HepG2 (cell line): Measurements from ENCODE around the gene TUBB3. TPM values are rescaled to one million over a fixed set of nuclear protein-coding genes. Genes with fewer than 3 reads are reported as not detected.

Experiments used
- ATAC-seq: fragments of 200-7000 bp; cut with Tn5 transposase; 3 replicates; pipeline ENCODE4 v1.9.1; 2020; ENCODE audit warnings: mild to moderate bottlenecking, moderate library complexity
- BruUV-seq: library from RNA; stranded (reverse); fragments of 400-500 nt; replicated peaks from 2 replicates; lab custom pipeline; 2021; lab: Mats Ljungman, UMichigan
- CTCF ChIA-PET: fragments of 300-600 bp; formaldehyde crosslinking; extraction: SDS; loops from one replicate; lab custom pipeline; 2021; ENCODE audit warnings: low total read pairs, inconsistent platforms, low intra/inter-chr PET ratio; lab: Yijun Ruan, JAX
- POLR2A ChIA-PET: fragments of 350-600 bp; sonication (Branson Sonifier 250); formaldehyde crosslinking; loops from one replicate; lab custom pipeline; 2020; ENCODE audit warnings: antibody characterized with exemption, inconsistent platforms; lab: Yijun Ruan, JAX
- DNase-seq: peaks from one replicate; pipeline ENCODE4 v3.0.0-alpha.2; 2015; ENCODE audit warnings: low spot score
- FAIRE-seq: peaks from 3 replicates; lab custom pipeline; 2011; peaks lifted over from hg19 to GRCh38; lab: Jason Lieb, UNC
- H2AFZ ChIP-seq: one replicate; pipeline ENCODE4 v1.6.1; 2011; ENCODE audit warnings: low read length, inconsistent platforms
- H3K27ac ChIP-seq: fragments of 300-600 bp; 3 replicates; pipeline ENCODE4 v1.8.0; 2011; ENCODE audit warnings: mixed run types, mild to moderate bottlenecking, mixed read lengths, low read length, inconsistent platforms; ENCODE audit not compliant: insufficient read depth; ENCODE audit errors: extremely low read length
- H3K27me3 ChIP-seq, 2 experiments: fragments of 200-600 bp in 1 of 2; 2 replicates in 1 of 2; 3 replicates in 1 of 2; pipeline versions ENCODE4 v1.6.0 to v1.8.0; 2011; ENCODE audit warnings: low read length in 2 of 2, mild to moderate bottlenecking in 2 of 2, moderate library complexity in 2 of 2, inconsistent platforms in 1 of 2; ENCODE audit not compliant: insufficient read depth in 2 of 2, control insufficient read depth in 1 of 2
- H3K36me3 ChIP-seq, 2 experiments: fragments of 200-600 bp in 1 of 2; replicated peaks in 1 of 2; 2 replicates in 1 of 2; 3 replicates in 1 of 2; pipeline versions ENCODE4 v1.5.1 to v1.8.0; 2011; ENCODE audit warnings: low read length in 2 of 2, inconsistent platforms in 1 of 2; ENCODE audit not compliant: insufficient read depth in 2 of 2, control insufficient read depth in 1 of 2
- H3K4me1 ChIP-seq: 2 replicates; pipeline ENCODE4 v1.5.1; 2012; ENCODE audit warnings: low read length, inconsistent platforms; ENCODE audit not compliant: insufficient read depth
- H3K4me2 ChIP-seq: 2 replicates; pipeline ENCODE4 v1.6.0; 2011; ENCODE audit warnings: low read depth, low read length, inconsistent platforms
- H3K4me3 ChIP-seq, 3 experiments: fragments of 200-600 bp in 1 of 3; sonication (generic), shearing (Covaris generic) in 1 of 3; replicated peaks in 1 of 3; 2 replicates each; pipeline ENCODE4 v1.5.1; 2011 to 2016; ENCODE audit warnings: low read length in 3 of 3, inconsistent platforms in 2 of 3, low read depth in 2 of 3, mild to moderate bottlenecking in 2 of 3, control low read depth in 1 of 3, mixed read lengths in 1 of 3; ENCODE audit not compliant: insufficient read depth in 1 of 3
- H3K79me2 ChIP-seq: one replicate; pipeline ENCODE4 v1.6.1; 2011; ENCODE audit warnings: low read length, inconsistent platforms; ENCODE audit not compliant: insufficient read depth
- H3K9ac ChIP-seq: 2 replicates; pipeline ENCODE4 v1.6.0; 2011; ENCODE audit warnings: mild to moderate bottlenecking, low read depth, low read length, inconsistent platforms; ENCODE audit not compliant: insufficient read depth
- H3K9me3 ChIP-seq: 2 replicates; pipeline ENCODE4 v1.5.1; 2012; ENCODE audit warnings: mild to moderate bottlenecking, low read length
- H4K20me1 ChIP-seq: 2 replicates; pipeline ENCODE4 v1.6.0; 2011; ENCODE audit warnings: inconsistent platforms, mild to moderate bottlenecking, low read length, moderate library complexity; ENCODE audit not compliant: insufficient read depth
- AGO1 ChIP-seq: fragments of 200-400 bp; formaldehyde crosslinking; IDR thresholded peaks from 2 replicates; pipeline ENCODE4 v1.6.1; 2017; ENCODE audit warnings: mild to moderate bottlenecking, low read depth, low read length, moderate library complexity; ENCODE audit not compliant: poor library complexity, severe bottlenecking
- HNRNPLL ChIP-seq: fragments of 200-400 bp; formaldehyde crosslinking; IDR thresholded peaks from 2 replicates; pipeline ENCODE4 v1.6.1; 2017; ENCODE audit warnings: mild to moderate bottlenecking, low read depth, low read length; ENCODE audit not compliant: poor library complexity, severe bottlenecking
- JUNB ChIP-seq: sonication (generic); formaldehyde crosslinking; IDR thresholded peaks from 2 replicates; pipeline ENCODE4 v1.8.0; 2022; ENCODE audit warnings: missing genetic modification reagents, mild to moderate bottlenecking, borderline replicate concordance
- MXD3 ChIP-seq: IDR thresholded peaks from 2 replicates; pipeline ENCODE4 v1.6.1; 2016; ENCODE audit warnings: mild to moderate bottlenecking, missing biosample characterization, missing genetic modification reagents
- NRL ChIP-seq: sonication (generic); formaldehyde crosslinking; IDR thresholded peaks from 2 replicates; pipeline ENCODE4 v1.5.0; 2020; ENCODE audit warnings: missing genetic modification reagents, mild to moderate bottlenecking, moderate library complexity, borderline replicate concordance
- PHB2 ChIP-seq: fragments of 450-650 bp; IDR thresholded peaks from 2 replicates; pipeline ENCODE4 v1.6.1; 2018; ENCODE audit not compliant: partially characterized antibody
- SALL1 ChIP-seq: sonication (generic); formaldehyde crosslinking; IDR thresholded peaks from 2 replicates; pipeline ENCODE4 v1.8.0; 2022; ENCODE audit warnings: mild to moderate bottlenecking, missing genetic modification reagents
- SKIL ChIP-seq: sonication (generic); formaldehyde crosslinking; IDR thresholded peaks from 2 replicates; pipeline ENCODE4 v1.8.0; 2022; ENCODE audit warnings: missing genetic modification reagents, mild to moderate bottlenecking, moderate library complexity, borderline replicate concordance
- ZNF160 ChIP-seq: sonication (generic); formaldehyde crosslinking; IDR thresholded peaks from 2 replicates; pipeline ENCODE4 v1.8.0; 2022; ENCODE audit warnings: mild to moderate bottlenecking, inconsistent platforms, missing genetic modification reagents
- ZNF589 ChIP-seq: sonication (generic); formaldehyde crosslinking; conservative IDR thresholded peaks from 2 replicates; pipeline ENCODE4 v1.8.0; 2022; ENCODE audit warnings: mild to moderate bottlenecking, moderate library complexity, missing genetic modification reagents
- ZNF674 ChIP-seq: sonication (generic); formaldehyde crosslinking; IDR thresholded peaks from 2 replicates; pipeline ENCODE4 v1.5.0; 2020; ENCODE audit warnings: low read depth, mild to moderate bottlenecking, missing genetic modification reagents
- ZNF7 ChIP-seq: IDR thresholded peaks from 2 replicates; pipeline ENCODE4 v1.6.1; 2016; ENCODE audit warnings: missing biosample characterization, missing genetic modification reagents
- ZUFSP ChIP-seq: sonication (generic); formaldehyde crosslinking; IDR thresholded peaks from 2 replicates; pipeline ENCODE4 v1.9.0; 2021; ENCODE audit warnings: missing genetic modification reagents, mild to moderate bottlenecking, borderline replicate concordance
- WGBS: methylation state at CpG from one replicate; pipeline ENCODE4 v1.1.6; 2017; ENCODE audit warnings: low lambda C conversion rate; 5-methylcytosine and 5-hydroxymethylcytosine counted together
- in situ Hi-C: cut with HindIII; loops from 2 replicates; pipeline ENCODE4 v1.10.0; 2017; ENCODE audit warnings: low pct_unique_long_range_greater_than_20kb; ENCODE audit not compliant: extremely low pct_ligation_motif_present
- intact Hi-C: fragments of 100-400 bp; cut with micrococcal nuclease; formaldehyde crosslinking; loops from one replicate; pipeline ENCODE4 v1.10.0; 2022; ENCODE audit not compliant: unreplicated experiment
- polyA plus RNA-seq, 8 experiments: library from polyadenylated mRNA; depleted of rRNA in 3 of 8; stranded (reverse) in 7 of 8; unstranded in 1 of 8; fragments of >200 nt; fragmentation: Illumina TruSeq in 4 of 8; extraction: Trizol in 4 of 8; gene quantifications; 2 replicates each; pipeline versions ENCODE4 v1.2.1 to v1.2.3, GENCODE V29; 2011 to 2016; ENCODE audit warnings: low read depth in 4 of 8, missing spikeins in 1 of 8, mixed read lengths in 1 of 8; ENCODE audit not compliant: insufficient read depth in 1 of 8
- total RNA-seq, 5 experiments: library from RNA; depleted of rRNA; stranded (reverse); fragments of >200 nt; fragmentation: Illumina TruSeq; extraction: Trizol; gene quantifications; 2 replicates each; pipeline ENCODE4 v1.2.3, GENCODE V29; 2016; ENCODE audit warnings: low read depth in 1 of 5
- TF ChIP-seq, protein P1 (sequence below): sonication (generic); formaldehyde crosslinking; IDR thresholded peaks from 2 replicates; pipeline ENCODE4 v1.4.0; 2020; ENCODE audit warnings: missing genetic modification reagents, mild to moderate bottlenecking, borderline replicate concordance

TUBB3 gene
- total and polyA plus RNA-seq, 2 of the 13 experiments (the other 11 are each of a cell fraction or from before 2014, with no cell fraction given): 110 to 185 TPM

- H3K79me2 ChIP-seq: no peaks in the 10 kb centered on the region
- no peaks in the 10 kb centered on the region for H3K27me3 ChIP-seq
- no peaks in the 10 kb centered on the region; the same call in 1 of the 2 replicates for H4K20me1 ChIP-seq
- no peaks in the 10 kb centered on the region for H3K9me3 ChIP-seq
- no peak for ATAC-seq
- peaks cover 54% of the 10 kb centered on the region for H3K4me1 ChIP-seq
- no peak overlapping the region for H3K4me3 ChIP-seq
- intact Hi-C loops (no loop called here), in situ Hi-C loops (no loop called here)
- no peak for FAIRE-seq
- H2AFZ ChIP-seq: no peak overlapping the region
- H3K9ac ChIP-seq: no peak overlapping the region
- H3K27ac ChIP-seq: peak overlapping the region; percentile 50
- DNase-seq: no peak
- 86% methylated on average over 29 of the region's 30 CpGs for WGBS
- POLR2A ChIA-PET: interaction anchor here (8.1 kb wide), 1 partner anchor 9 kb away, joined by 78 read pairs; the partner anchor contains the start of gene TUBB3
- H3K36me3 ChIP-seq: peaks cover 2 to 11% of the 10 kb centered on the region in 2 experiments; a peak in 4 of 5 replicates
- BruUV-seq: no TSS peak
- no peak overlapping the region for H3K4me2 ChIP-seq
- CTCF ChIA-PET: no interaction called here
- no peak for TF ChIP-seq ZNF160 (CRISPR knock-in tag)
- TF ChIP-seq HNRNPLL: peak; percentile 33
- no peak for TF ChIP-seq ZNF674 (CRISPR knock-in tag)
- TF ChIP-seq MXD3: no peak
- TF ChIP-seq SALL1 (CRISPR knock-in tag): 0 out of 2 replicates have a peak, but pooled peaks have one; percentile 14
- TF ChIP-seq PHB2: no peak
- TF ChIP-seq ZNF7 (CRISPR knock-in tag): no peak
- TF ChIP-seq NRL (CRISPR knock-in tag): peak; percentile 35; the same call in 1 of the 2 replicates
- TF ChIP-seq SKIL (CRISPR knock-in tag): peak; percentile 62
- TF ChIP-seq ZUFSP (CRISPR knock-in tag): no peak
- peak; percentile 44 for TF ChIP-seq AGO1
- 0 out of 2 replicates have a peak, but pooled peaks have one; percentile 38 for TF ChIP-seq ZNF589
- peak; percentile 64 for TF ChIP-seq JUNB (CRISPR knock-in tag)
- TF ChIP-seq, protein P1, sequence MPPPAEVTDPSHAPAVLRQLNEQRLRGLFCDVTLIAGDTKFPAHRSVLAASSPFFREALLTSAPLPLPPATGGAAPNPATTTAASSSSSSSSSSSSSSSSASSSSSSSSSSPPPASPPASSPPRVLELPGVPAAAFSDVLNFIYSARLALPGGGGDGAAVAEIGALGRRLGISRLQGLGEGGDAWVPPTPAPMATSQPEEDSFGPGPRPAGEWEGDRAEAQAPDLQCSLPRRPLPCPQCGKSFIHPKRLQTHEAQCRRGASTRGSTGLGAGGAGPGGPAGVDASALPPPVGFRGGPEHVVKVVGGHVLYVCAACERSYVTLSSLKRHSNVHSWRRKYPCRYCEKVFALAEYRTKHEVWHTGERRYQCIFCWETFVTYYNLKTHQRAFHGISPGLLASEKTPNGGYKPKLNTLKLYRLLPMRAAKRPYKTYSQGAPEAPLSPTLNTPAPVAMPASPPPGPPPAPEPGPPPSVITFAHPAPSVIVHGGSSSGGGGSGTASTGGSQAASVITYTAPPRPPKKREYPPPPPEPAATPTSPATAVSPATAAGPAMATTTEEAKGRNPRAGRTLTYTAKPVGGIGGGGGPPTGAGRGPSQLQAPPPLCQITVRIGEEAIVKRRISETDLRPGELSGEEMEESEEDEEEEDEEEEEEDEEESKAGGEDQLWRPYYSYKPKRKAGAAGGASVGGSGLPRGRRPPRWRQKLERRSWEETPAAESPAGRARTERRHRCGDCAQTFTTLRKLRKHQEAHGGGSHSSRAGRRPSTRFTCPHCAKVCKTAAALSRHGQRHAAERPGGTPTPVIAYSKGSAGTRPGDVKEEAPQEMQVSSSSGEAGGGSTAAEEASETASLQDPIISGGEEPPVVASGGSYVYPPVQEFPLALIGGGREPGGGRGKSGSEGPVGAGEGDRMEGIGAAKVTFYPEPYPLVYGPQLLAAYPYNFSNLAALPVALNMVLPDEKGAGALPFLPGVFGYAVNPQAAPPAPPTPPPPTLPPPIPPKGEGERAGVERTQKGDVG (CRISPR knock-in tag): peak; percentile 82; the same call in 1 of the 2 replicates
Observed at GRCh38 chr16:89913408-89914387, 9.4 kb upstream of the TUBB3 start.
